ENCODE results near the gene NECAB2. TPM values are rescaled to one million over a fixed set of nuclear protein-coding genes. Genes with fewer than 3 reads are reported as not detected.

NECAB2 gene
- polyA plus RNA-seq, 2 of the 4 experiments (the other 2 are of a cell fraction): 1.1 to 1.4 TPM

DNA sequence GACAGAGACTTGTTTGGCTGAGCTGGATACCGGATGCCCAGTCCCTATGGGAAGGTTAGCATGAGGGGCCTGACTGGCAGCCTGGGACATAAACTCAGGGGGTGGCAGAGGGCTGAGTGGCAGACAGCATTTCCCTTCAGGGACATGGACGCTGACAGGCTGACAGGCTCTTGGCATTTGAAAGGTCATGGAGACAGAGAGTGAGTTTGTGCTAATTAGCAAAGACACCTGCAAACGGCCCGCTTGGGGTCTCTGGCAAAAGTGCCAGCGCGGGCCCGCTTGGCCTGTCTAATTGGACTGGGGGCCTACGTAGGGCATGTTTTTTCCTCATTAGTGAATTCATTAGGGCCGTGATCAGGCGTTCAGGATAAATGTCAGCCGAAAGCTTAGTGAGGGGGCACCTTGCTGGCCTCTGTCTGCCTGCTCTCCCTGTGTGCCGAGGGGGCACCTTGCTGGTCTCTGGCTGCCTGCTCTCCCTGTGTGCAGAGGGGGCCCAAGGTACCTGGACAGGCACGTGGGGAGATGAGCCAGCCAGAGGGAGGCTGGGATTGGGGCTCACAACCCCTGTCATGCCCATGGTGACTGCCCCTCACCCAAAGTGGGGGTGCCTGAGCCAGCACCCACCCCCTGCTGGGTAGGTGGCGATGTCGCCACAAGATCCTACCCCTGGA, 7.7 kb downstream of the NECAB2 start:
- H3K4me3 ChIP-seq: no peak overlapping the region
- H3K27ac ChIP-seq: no peak overlapping the region
- FAIRE-seq: no peak
- TF ChIP-seq POLR2AphosphoS2 (conservative IDR thresholded peaks at IDR 0.05; ENCODE audit: low read length) (no peak), KDM5A (IDR thresholded peaks at IDR 0.05) (no peak), EP300 (IDR thresholded peaks at IDR 0.05) (no peak), RNF2 (IDR thresholded peaks at IDR 0.05; ENCODE audit: borderline replicate concordance, low read depth) (no peak), SMC3 (IDR thresholded peaks at IDR 0.05) (no peak)
- TF ChIP-seq, protein P1, sequence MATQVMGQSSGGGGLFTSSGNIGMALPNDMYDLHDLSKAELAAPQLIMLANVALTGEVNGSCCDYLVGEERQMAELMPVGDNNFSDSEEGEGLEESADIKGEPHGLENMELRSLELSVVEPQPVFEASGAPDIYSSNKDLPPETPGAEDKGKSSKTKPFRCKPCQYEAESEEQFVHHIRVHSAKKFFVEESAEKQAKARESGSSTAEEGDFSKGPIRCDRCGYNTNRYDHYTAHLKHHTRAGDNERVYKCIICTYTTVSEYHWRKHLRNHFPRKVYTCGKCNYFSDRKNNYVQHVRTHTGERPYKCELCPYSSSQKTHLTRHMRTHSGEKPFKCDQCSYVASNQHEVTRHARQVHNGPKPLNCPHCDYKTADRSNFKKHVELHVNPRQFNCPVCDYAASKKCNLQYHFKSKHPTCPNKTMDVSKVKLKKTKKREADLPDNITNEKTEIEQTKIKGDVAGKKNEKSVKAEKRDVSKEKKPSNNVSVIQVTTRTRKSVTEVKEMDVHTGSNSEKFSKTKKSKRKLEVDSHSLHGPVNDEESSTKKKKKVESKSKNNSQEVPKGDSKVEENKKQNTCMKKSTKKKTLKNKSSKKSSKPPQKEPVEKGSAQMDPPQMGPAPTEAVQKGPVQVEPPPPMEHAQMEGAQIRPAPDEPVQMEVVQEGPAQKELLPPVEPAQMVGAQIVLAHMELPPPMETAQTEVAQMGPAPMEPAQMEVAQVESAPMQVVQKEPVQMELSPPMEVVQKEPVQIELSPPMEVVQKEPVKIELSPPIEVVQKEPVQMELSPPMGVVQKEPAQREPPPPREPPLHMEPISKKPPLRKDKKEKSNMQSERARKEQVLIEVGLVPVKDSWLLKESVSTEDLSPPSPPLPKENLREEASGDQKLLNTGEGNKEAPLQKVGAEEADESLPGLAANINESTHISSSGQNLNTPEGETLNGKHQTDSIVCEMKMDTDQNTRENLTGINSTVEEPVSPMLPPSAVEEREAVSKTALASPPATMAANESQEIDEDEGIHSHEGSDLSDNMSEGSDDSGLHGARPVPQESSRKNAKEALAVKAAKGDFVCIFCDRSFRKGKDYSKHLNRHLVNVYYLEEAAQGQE (IDR thresholded peaks at IDR 0.05): no peak
- DNase-seq (ENCODE audit: low read depth in 1 of 2, low spot score in 1 of 2): no peak
- no peak overlapping the region for H3K4me2 ChIP-seq
- H3K4me1 ChIP-seq: no peaks in the 10 kb centered on the region
- ChIA-PET CTCF (interaction anchor here (1.0 to 1.1 kb wide), 2 partner anchors 10 to 88 kb away, joined by 3 read pairs; no protein-coding TSS in a partner anchor), POLR2A (no interaction called here)
- H3K9me3 ChIP-seq: peaks cover 17% of the 10 kb centered on the region; the same call in 2 of the 3 replicates
- WGBS (ENCODE audit: missing lambda C conversion rate): 82% methylated on average over 9 of the region's 15 CpGs
- peak in 1 of 2 experiments; percentile 3; a peak in 1 of 6 replicates for ATAC-seq

DNA sequence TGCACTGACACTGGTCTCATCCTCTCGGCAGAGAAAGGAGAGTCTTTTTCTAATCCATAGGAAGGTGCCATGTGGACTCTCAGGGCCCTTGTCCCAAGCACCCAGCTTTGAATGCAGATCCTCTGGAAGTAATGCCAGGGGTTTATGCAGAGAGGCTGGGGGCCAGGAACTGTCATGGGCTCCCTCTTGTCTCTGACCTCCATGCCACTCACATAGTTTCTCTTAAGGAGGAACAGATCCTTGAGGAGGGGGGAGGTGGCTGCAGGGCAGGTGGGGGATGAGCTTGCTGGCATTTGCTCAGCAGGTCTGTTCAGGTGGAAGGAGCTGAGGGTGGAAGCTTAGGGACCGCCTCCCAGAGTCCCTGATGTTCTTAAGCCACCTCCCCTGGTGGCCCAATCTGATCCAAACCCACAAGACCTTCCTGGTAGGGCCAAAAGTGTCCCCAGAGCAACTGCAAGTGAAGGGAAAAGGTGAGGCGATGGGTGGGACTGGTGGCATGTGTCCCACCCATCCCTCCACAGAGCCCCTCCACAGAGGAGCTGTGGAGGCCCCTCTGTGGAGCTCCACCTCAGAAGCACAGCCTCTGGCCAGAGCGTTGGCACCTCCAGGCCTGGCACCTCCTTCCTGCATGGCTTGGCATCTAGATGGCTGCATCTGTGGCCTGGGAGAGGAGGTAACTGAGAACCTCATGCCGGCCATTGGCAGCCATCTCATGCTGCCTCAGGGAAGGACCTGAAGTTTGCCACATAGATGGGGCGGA, 9.2 kb downstream of the NECAB2 start:
- H3K27ac ChIP-seq: no peak overlapping the region
- H3K4me2 ChIP-seq: no peak overlapping the region
- FAIRE-seq (no peak), ATAC-seq (no peak), DNase-seq (ENCODE audit: low read depth in 1 of 2, low spot score in 1 of 2) (no peak)
- H3K4me1 ChIP-seq: no peaks in the 10 kb centered on the region
- ChIA-PET POLR2A (no interaction called here), CTCF (interaction anchor here (1.1 to 4.3 kb wide), 6 partner anchors 12 to 89 kb away, joined by 4 to 27 read pairs (median 6); partner anchors contain the start of gene OSGIN1)
- 73% methylated on average over 5 of the region's 6 CpGs for WGBS (ENCODE audit: missing lambda C conversion rate)
- no peak overlapping the region for H3K4me3 ChIP-seq
- H3K9me3 ChIP-seq: peaks cover 17% of the 10 kb centered on the region; the same call in 2 of the 3 replicates
- TF ChIP-seq, protein P2, sequence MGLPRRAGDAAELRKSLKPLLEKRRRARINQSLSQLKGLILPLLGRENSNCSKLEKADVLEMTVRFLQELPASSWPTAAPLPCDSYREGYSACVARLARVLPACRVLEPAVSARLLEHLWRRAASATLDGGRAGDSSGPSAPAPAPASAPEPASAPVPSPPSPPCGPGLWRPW (IDR thresholded peaks at IDR 0.05): no peak

DNA sequence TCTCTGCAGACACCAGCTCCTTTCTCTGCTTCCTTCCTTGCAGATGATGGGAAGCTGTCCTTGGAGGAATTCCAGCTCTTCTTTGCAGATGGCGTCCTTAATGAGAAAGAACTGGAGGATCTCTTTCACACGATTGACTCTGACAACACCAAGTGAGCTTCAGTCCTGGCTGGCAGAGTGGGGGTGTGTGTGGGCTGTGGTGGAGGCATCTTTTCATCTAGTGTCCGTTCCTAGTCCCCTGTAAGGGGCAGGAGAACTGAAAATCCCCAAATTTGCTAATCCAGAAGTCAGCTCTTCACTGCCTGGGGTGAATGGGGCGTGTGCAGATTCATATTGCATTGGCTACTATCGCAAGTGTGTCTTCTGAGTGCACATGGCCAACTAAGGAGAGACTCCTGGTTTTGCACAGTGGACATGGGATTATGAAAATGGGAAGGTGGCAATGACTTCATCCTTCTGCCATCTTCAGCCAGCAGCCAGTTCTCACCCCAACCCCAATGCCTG, 10.4 kb downstream of the NECAB2 start:
- ATAC-seq (no peak), FAIRE-seq (no peak), DNase-seq (ENCODE audit: low read depth in 1 of 2, low spot score in 1 of 2) (no peak)
- peaks cover 17% of the 10 kb centered on the region; the same call in 2 of the 3 replicates for H3K9me3 ChIP-seq
- H3K27ac ChIP-seq: no peak overlapping the region
- ChIA-PET CTCF (interaction anchor here (0.6 to 4.3 kb wide), 10 partner anchors 13 to 88 kb away, joined by 3 to 27 read pairs (median 6); partner anchors contain the start of gene OSGIN1), POLR2A (no interaction called here)
- TF ChIP-seq EHF (CRISPR knock-in tag; IDR thresholded peaks at IDR 0.05) (no peak), HOXB5 (CRISPR knock-in tag; IDR thresholded peaks at IDR 0.05) (no peak), RAD21 (conservative IDR thresholded peaks at IDR 0.05 in 1 of 2, IDR thresholded peaks at IDR 0.05 in 1 of 2) (no peak)
- H3K4me2 ChIP-seq: no peak overlapping the region
- H3K4me1 ChIP-seq: no peaks in the 10 kb centered on the region
- no peak overlapping the region for H3K4me3 ChIP-seq
- 78% methylated on average over 5 of the region's 5 CpGs for WGBS (ENCODE audit: missing lambda C conversion rate)

DNA sequence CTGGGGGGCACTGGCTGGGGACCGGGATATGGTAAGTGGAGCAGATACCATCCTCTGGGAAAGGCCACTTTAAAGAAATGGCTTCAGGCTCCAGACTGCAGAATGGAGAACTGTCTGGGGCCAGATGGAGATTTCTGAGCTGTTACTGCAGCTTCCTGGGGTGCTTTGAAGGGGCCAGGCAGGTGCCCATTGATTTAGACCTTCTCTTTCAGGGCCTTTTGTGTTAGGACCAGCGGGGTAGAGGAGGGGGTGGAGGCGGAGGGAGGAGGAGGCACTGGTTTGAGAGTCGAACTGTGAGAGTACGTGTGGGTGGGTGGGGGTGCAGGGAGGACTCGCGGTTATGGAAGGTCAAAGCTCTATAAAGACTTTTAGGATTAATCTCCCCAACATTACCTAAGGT, 11.4 kb downstream of the NECAB2 start:
- no peak for FAIRE-seq
- POLR2A ChIA-PET: no interaction called here
- H3K27ac ChIP-seq: no peak overlapping the region
- no peaks in the 10 kb centered on the region for H3K4me1 ChIP-seq
- CTCF ChIA-PET: interaction anchor here (1.2 to 4.3 kb wide), 4 partner anchors 23 to 87 kb away, joined by 3 to 27 read pairs (median 4); no protein-coding TSS in a partner anchor
- no peak for ATAC-seq
- 98% methylated on average over 6 of the region's 7 CpGs for WGBS (ENCODE audit: missing lambda C conversion rate)
- DNase-seq (ENCODE audit: low read depth in 1 of 2, low spot score in 1 of 2): no peak
- H3K4me3 ChIP-seq: no peak overlapping the region
- H3K9me3 ChIP-seq: peaks cover 17% of the 10 kb centered on the region; the same call in 2 of the 3 replicates
- no peak overlapping the region for H3K4me2 ChIP-seq
- TF ChIP-seq ZC3H11A (IDR thresholded peaks at IDR 0.05): no peak
- no peak for TF ChIP-seq FOSB (CRISPR knock-in tag; IDR thresholded peaks at IDR 0.05)
- TF ChIP-seq, protein P3, sequence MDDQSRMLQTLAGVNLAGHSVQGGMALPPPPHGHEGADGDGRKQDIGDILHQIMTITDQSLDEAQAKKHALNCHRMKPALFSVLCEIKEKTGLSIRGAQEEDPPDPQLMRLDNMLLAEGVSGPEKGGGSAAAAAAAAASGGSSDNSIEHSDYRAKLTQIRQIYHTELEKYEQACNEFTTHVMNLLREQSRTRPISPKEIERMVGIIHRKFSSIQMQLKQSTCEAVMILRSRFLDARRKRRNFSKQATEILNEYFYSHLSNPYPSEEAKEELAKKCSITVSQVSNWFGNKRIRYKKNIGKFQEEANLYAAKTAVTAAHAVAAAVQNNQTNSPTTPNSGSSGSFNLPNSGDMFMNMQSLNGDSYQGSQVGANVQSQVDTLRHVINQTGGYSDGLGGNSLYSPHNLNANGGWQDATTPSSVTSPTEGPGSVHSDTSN (IDR thresholded peaks at IDR 0.05): no peak
- TF ChIP-seq JUN (IDR thresholded peaks at IDR 0.05): no peak
- TF ChIP-seq, protein P4, sequence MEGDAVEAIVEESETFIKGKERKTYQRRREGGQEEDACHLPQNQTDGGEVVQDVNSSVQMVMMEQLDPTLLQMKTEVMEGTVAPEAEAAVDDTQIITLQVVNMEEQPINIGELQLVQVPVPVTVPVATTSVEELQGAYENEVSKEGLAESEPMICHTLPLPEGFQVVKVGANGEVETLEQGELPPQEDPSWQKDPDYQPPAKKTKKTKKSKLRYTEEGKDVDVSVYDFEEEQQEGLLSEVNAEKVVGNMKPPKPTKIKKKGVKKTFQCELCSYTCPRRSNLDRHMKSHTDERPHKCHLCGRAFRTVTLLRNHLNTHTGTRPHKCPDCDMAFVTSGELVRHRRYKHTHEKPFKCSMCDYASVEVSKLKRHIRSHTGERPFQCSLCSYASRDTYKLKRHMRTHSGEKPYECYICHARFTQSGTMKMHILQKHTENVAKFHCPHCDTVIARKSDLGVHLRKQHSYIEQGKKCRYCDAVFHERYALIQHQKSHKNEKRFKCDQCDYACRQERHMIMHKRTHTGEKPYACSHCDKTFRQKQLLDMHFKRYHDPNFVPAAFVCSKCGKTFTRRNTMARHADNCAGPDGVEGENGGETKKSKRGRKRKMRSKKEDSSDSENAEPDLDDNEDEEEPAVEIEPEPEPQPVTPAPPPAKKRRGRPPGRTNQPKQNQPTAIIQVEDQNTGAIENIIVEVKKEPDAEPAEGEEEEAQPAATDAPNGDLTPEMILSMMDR (IDR thresholded peaks at IDR 0.05): no peak
- TF ChIP-seq KDM1A (IDR thresholded peaks at IDR 0.05; ENCODE audit: low read depth): no peak

Data from A549 (cell line).